ENCODE measurements around the gene RTP3.

GRCh38 chr3:46483825-46484224 lies 14.0 kb upstream of the RTP3 start:
- 0 out of 6 replicates have a peak, but pooled peaks of 1 of the 3 experiments have one; percentile 14 for TF ChIP-seq CTCF (IDR thresholded peaks at IDR 0.05 in 2 of 3, conservative IDR thresholded peaks at IDR 0.05 in 1 of 3; ENCODE audit: borderline replicate concordance in 1 of 3, insufficient read depth in 1 of 3, low read depth in 2 of 3, low read length in 2 of 3)
- no peak for TF ChIP-seq ZNF274 (IDR thresholded peaks at IDR 0.05; ENCODE audit: low read depth, low read length)
- TF ChIP-seq CEBPB (IDR thresholded peaks at IDR 0.05; ENCODE audit: low read depth) = no peak
- TF ChIP-seq POLR2A (IDR thresholded peaks at IDR 0.05; ENCODE audit: borderline replicate concordance, extremely low read depth, insufficient read depth, insufficient read length) = no peak
- TF ChIP-seq MAX (IDR thresholded peaks at IDR 0.05) = no peak
- no peak for TF ChIP-seq POLR2AphosphoS5 (IDR thresholded peaks at IDR 0.05; ENCODE audit: low read depth, low read length)
- no peak for TF ChIP-seq EZH2 (IDR thresholded peaks at IDR 0.05)
- no peak for TF ChIP-seq YY1 (IDR thresholded peaks at IDR 0.05; ENCODE audit: extremely low read depth, insufficient replicate concordance, low read depth, low read length)
- TF ChIP-seq REST (IDR thresholded peaks at IDR 0.05; ENCODE audit: low read depth) = no peak
- TF ChIP-seq RAD21 (IDR thresholded peaks at IDR 0.05; ENCODE audit: low read depth) = peak; percentile 6; the same call in 1 of the 2 replicates
- TF ChIP-seq TCF7L2 (IDR thresholded peaks at IDR 0.05; ENCODE audit: borderline replicate concordance, extremely low read depth, insufficient read depth, insufficient read length) = no peak
